SIG-M5 treated with dmso at 0.1 percent for 504 hours (cell line): ENCODE data around the gene PFKP.
A peak's percentile ranks its signal among the peaks of the same experiment; 100 is the strongest.
"Not testable (repeated sequence)": the region's sequence is repeated elsewhere in the genome, so short reads cannot be mapped to it uniquely, and the experiment has no call there.

Source experiments
- DNase-seq: peaks from one replicate; lab custom pipeline; 2025; ENCODE audit not compliant: unreplicated experiment; lab: John Stamatoyannopoulos, UW

PFKP gene

GRCh38 chr10:3150366-3150765, 83.0 kb downstream of the PFKP start:
- DNase-seq, result no peak

DNA sequence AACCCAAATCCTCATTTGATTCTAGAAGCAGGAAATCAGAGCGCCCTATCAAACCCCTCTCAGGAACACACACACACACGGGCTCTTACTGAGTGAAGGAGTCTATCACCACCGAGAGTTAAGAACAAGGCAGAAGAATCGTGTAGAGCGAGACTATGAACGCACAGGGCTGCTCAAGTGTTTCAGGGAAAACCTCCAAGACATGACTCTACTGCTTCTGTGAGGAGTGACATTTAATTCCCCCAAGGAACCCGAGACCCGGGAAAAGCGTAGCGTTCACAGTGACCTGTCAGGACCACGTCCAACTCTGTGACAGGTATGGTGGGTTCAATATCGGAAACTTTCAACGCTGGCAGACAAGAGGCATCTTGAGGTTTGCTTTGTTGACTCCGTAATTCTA, 83.6 kb downstream of the PFKP start:
- no peak for DNase-seq

- no peak for DNase-seq
These were observed 84.7 kb downstream of the PFKP start for GRCh38 chr10:3151889-3152565.

- no peak for DNase-seq
These were observed 85.2 kb downstream of the PFKP start for GRCh38 chr10:3152566-3152935.

DNA sequence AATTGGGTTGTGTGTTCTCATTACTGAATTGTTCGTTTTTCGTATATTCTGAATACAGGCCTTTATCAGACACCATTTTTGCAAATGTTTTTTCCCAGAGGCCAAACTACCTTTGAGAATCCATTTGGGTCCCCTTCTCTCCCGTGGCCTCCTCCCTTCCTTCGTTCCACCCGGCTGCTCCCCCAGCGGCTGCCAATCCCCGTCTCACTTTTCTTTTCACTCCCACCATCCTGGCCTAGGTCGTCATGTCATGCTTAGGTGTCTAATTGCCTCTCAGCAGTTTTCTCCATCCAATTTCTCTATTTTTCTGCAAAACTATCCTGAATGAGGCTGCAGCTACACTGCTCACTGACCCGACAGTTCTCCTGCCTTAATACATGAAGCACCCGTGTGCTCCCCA, 87.3 kb downstream of the PFKP start:
- DNase-seq, result no peak

GRCh38 chr10:3159152-3159551, 91.8 kb downstream of the PFKP start:
- no peak for DNase-seq

DNA sequence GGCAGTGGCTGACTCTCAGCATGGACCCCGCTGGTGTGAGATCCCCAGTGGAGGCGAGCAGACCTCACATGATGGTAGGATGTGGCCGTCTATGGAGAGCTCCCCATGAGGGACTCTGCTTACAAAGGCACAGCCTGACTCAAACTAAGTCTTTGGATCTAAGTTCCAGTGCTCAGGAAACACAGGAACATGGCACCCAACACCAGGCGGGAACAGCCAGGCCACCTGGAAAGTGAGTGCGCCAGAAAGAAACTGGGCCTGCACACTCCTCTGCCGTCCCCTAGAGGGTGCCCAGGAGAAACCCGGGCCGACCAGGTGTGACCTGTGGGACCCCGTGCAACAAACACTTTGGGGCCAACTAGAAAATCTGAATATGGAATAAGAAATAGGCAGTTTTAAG, 95.2 kb downstream of the PFKP start:
- no peak for DNase-seq

- DNase-seq, result no peak
These were observed 96.5 kb downstream of the PFKP start for GRCh38 chr10:3163879-3164278.

DNA sequence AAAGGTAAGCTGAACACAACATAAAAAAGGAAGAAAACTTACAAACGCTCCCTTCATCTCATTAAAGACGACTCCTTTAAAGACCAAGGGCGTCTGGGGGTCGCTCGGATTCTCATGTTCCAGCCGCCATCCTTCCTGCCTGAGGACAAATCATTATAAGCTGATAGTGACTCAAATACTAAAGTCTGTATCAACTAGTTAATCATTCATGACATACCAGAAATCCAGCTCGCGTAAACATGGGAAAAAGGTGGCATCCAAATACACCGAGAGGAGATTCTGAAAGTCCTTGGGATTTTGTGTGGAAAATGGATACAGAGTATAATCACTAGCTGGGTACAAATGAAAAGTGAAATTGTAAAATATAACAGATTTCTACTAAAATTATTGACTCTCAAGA, 97.8 kb downstream of the PFKP start:
- DNase-seq, result no peak

- DNase-seq, result no peak
These were observed 99.3 kb downstream of the PFKP start for GRCh38 chr10:3166496-3167290.

- DNase-seq, result no peak
These were observed 100.4 kb downstream of the PFKP start for GRCh38 chr10:3167611-3168330.

GRCh38 chr10:3169271-3169670, 101.9 kb downstream of the PFKP start:
- DNase-seq, result no peak

GRCh38 chr10:3169673-3170072, 102.3 kb downstream of the PFKP start:
- DNase-seq, result no peak

DNA sequence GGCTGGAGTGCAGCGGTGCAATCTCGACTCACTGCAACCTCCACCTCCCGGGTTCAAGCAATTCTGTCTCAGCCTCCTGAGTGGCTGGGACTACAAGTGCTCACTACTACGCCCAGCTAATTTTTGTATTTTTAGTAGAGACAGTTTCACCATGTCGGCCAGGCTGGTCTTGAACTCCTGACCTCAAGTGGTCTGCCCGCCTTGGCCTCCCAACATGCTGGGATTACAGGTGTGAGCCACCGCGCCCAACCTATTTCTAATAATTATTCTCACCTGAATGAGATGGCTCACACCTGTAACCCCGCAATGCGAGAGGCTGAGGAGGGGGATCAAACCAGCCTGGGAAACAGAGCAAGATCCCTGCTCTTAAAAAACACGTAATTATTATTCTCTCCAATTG, 104.1 kb downstream of the PFKP start:
- not testable (repeated sequence) for DNase-seq

GRCh38 chr10:3172081-3172445, 104.7 kb downstream of the PFKP start:
- DNase-seq, result peak; percentile 40

DNA sequence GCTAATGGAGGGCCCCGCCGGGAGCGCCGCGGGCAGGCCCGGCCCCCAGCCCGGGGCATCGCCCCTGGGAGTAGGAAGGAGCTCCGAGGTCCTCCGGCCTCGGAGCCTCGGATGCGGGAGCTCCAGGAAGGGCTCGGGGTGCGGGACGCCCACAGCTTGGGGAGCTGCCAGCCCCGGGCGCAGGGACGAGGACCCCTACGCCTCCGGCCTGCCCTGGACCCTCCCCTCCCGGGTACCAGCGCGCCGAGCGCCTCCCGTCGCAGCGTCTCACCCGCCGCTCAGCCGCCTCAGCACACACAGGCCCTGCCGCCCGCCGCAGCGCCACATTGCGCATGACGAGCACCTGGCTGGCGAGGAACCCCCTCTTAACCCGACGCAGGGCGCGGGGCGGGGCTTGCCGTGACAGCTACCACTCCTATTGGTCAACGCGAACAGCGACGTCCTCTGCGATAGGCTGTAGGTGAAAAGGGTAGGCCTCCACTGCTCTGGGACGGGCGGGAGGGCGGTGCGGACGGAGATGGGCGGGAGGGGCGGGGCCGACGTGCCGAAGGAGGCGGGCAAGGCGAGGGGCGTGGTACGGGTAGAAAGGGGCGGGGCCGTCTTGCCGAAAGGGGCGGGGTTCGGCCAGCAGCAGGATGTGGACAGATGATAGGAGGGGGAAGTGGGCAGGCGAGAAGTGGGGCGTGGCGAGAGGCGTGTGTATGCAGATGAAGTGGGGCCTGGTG, 105.3 kb downstream of the PFKP start, which contains the start of gene PITRM1:
Gene PITRM1 (minus strand): TSS at position 337 of the 725 bp plus-strand sequence. CDS start 10 bp downstream, at position 327.
- DNase-seq, result peak; percentile 99

DNA sequence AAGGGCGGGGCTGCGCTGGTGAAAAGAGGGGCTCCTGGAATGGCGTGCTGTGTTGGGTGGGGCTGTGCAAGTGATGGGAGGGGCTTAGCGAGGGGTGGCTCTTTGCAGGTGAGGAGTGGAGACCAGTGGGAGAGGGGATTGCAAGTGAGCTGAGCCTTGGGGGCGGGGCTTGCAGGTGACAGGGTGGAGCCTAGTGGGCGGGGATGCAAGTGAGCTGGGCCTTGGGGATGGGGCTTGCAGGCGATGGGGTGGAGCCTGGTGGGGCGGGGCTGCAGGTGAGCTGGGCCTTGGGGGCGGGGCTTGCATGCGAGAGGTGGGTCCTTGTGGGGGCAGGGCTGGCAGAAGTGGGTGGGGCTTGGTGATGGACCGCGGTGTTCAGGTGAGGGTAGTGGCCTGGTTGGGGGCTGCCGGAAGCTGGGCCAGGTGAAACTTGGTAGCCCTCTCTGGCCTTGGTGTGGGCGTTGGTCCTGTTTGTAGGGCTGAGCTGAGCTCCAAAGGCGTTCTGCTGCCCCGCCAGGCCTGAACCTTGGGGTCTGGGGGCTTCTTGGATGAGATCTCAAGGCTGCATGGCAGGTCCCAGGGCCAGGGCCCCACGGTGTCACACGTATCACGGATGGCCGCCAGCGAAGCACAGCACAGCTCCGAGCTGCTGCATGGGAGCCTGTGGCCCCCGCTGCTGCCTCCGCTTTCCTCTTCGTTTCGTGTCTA, 106.0 kb downstream of the PFKP start:
- DNase-seq, result no peak

GRCh38 chr10:3178042-3178441, 110.7 kb downstream of the PFKP start:
- no peak for DNase-seq

GRCh38 chr10:3179174-3179573, 111.8 kb downstream of the PFKP start:
- no peak for DNase-seq

DNA sequence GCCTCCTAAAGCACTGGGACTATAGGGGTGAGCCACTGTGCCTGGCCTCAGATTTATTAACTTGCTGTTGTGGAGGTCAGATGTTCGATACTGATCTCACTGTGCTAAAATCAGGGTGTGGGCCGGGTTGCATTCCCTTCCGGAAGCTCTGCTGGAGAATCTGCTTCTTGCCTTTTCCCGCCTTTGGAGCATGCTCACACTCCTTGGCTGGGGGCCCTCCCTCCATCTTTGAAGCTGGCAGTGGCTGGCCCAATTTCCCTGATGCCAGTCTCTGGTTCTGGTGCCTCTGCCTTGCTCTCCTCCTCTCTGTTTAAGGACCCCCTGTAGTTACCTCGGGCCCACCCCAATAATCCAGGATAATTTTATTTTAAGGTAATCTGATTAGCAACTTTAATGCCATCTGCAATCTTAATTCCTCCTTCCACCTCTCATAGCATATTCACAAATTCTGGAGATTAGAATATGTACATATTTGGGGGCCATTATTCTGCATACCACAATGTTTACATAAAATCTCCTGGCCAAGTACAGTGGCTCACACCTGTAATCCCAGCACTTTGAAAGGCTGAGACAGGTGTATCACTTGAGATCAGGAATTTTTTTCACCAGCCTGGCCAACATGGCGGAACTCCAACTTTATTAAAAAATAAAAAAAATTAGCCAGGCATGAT, 113.1 kb downstream of the PFKP start:
- DNase-seq, result no peak
